ENCODE data around the gene C6.

DNA sequence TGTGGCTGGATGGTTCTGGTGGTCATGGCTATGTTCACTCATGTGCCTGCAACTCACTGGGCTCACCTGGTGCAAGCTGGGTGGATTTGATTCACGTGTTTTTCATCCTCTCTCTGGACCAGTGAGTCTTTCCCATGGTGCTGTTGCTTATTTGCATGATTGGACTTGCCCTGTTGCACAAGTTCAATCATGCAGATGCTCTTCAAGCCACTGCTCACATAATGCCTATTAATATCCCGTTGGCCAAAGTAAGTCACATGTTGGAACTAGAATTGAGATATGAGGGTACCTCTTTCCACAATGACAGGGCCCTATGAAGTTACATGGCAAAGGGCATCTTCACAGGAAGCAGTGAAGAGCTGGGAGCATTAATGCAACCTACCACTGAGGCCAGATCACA, 115.7 kb downstream of the C6 start:
- TF ChIP-seq, protein P1, sequence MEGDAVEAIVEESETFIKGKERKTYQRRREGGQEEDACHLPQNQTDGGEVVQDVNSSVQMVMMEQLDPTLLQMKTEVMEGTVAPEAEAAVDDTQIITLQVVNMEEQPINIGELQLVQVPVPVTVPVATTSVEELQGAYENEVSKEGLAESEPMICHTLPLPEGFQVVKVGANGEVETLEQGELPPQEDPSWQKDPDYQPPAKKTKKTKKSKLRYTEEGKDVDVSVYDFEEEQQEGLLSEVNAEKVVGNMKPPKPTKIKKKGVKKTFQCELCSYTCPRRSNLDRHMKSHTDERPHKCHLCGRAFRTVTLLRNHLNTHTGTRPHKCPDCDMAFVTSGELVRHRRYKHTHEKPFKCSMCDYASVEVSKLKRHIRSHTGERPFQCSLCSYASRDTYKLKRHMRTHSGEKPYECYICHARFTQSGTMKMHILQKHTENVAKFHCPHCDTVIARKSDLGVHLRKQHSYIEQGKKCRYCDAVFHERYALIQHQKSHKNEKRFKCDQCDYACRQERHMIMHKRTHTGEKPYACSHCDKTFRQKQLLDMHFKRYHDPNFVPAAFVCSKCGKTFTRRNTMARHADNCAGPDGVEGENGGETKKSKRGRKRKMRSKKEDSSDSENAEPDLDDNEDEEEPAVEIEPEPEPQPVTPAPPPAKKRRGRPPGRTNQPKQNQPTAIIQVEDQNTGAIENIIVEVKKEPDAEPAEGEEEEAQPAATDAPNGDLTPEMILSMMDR (IDR thresholded peaks at IDR 0.05): no peak
- no peak for TF ChIP-seq POLR2A (IDR thresholded peaks at IDR 0.05)
- TF ChIP-seq EP300 (IDR thresholded peaks at IDR 0.05): no peak
- TF ChIP-seq POLR2AphosphoS5 (IDR thresholded peaks at IDR 0.05): no peak

Measured in stomach (tissue), 4 donors.